IMR-90 (cell line): Measurements from ENCODE around the gene NFIA.

ENCODE experiments used
- BHLHE40 ChIP-seq: fragments of 150-350 bp; IDR thresholded peaks from 2 replicates; pipeline ENCODE4 v1.6.1; 2016; ENCODE audit warnings: mild to moderate bottlenecking, low read depth, low read length
- CEBPB ChIP-seq: IDR thresholded peaks from 2 replicates; pipeline ENCODE4 v1.6.1; 2012; ENCODE audit warnings: low read depth, low read length, improper control_type of control experiment
- CHD1 ChIP-seq: IDR thresholded peaks from 2 replicates; pipeline ENCODE4 v1.6.1; 2012; ENCODE audit warnings: low read depth, low read length, improper control_type of control experiment
- FOS ChIP-seq: fragments of 150-350 bp; IDR thresholded peaks from 2 replicates; pipeline ENCODE4 v1.6.1; 2016; ENCODE audit warnings: low read depth, low read length
- MAFK ChIP-seq: IDR thresholded peaks from 2 replicates; pipeline ENCODE4 v1.6.1; 2012; ENCODE audit warnings: low read depth, low read length, improper control_type of control experiment
- NFE2L2 ChIP-seq: fragments of 150-350 bp; IDR thresholded peaks from 2 replicates; pipeline ENCODE4 v1.6.1; 2016; ENCODE audit warnings: low read depth, mild to moderate bottlenecking, low read length
- POLR2A ChIP-seq: IDR thresholded peaks from 2 replicates; pipeline ENCODE4 v1.6.1; 2012; ENCODE audit warnings: mild to moderate bottlenecking, low read depth, low read length
- RAD21 ChIP-seq: IDR thresholded peaks from 2 replicates; pipeline ENCODE4 v1.6.1; 2012; ENCODE audit warnings: low read length, improper control_type of control experiment
- RCOR1 ChIP-seq: IDR thresholded peaks from 2 replicates; pipeline ENCODE4 v1.6.1; 2012; ENCODE audit warnings: mild to moderate bottlenecking, low read length, improper control_type of control experiment; ENCODE audit not compliant: insufficient replicate concordance
- RFX5 ChIP-seq: IDR thresholded peaks from 2 replicates; pipeline ENCODE4 v1.8.0; 2012; ENCODE audit warnings: low read depth, mild to moderate bottlenecking, low read length, moderate library complexity
- SMC3 ChIP-seq: fragments of 150-350 bp; IDR thresholded peaks from 2 replicates; pipeline ENCODE4 v1.6.1; 2016; ENCODE audit warnings: low read depth, mild to moderate bottlenecking, antibody characterized with exemption, low read length, moderate library complexity
- TF ChIP-seq, protein P1 (sequence below): conservative IDR thresholded peaks from 2 replicates; pipeline ENCODE4 v1.5.1; 2012; ENCODE audit warnings: mild to moderate bottlenecking, low read depth, low read length, improper control_type of control experiment
- TF ChIP-seq, protein P2 (sequence below): fragments of 150-350 bp; IDR thresholded peaks from 2 replicates; pipeline ENCODE4 v1.6.1; 2017; ENCODE audit warnings: mild to moderate bottlenecking, antibody characterized with exemption, low read length, low read depth
- TF ChIP-seq, protein P3 (sequence below): fragments of 150-350 bp; IDR thresholded peaks from 2 replicates; pipeline ENCODE4 v1.6.1; 2016; ENCODE audit warnings: low read depth, mild to moderate bottlenecking, low read length, moderate library complexity, borderline replicate concordance

DNA sequence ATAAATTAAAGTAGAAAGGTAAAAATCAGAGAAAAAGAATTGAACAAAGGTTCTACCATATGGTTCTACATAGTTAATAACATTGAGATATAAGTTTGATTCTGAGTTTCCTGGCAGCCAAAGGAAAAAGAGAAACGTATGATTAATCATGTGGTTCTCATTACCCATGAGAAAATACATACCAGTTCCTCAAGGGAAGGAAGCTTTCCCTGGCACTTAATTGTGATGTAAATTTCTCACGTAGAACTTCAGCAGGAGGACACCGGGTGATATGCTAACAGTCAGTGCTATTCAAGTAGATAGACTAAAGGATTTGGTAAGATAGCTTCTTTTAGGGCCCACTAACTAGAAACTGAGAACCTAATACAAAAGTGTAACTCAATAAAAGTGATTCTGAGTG is 218.5 kb downstream of the NFIA start:
- TF ChIP-seq, protein P1, sequence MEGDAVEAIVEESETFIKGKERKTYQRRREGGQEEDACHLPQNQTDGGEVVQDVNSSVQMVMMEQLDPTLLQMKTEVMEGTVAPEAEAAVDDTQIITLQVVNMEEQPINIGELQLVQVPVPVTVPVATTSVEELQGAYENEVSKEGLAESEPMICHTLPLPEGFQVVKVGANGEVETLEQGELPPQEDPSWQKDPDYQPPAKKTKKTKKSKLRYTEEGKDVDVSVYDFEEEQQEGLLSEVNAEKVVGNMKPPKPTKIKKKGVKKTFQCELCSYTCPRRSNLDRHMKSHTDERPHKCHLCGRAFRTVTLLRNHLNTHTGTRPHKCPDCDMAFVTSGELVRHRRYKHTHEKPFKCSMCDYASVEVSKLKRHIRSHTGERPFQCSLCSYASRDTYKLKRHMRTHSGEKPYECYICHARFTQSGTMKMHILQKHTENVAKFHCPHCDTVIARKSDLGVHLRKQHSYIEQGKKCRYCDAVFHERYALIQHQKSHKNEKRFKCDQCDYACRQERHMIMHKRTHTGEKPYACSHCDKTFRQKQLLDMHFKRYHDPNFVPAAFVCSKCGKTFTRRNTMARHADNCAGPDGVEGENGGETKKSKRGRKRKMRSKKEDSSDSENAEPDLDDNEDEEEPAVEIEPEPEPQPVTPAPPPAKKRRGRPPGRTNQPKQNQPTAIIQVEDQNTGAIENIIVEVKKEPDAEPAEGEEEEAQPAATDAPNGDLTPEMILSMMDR: no peak
- TF ChIP-seq CEBPB (no peak), POLR2A (no peak), SMC3 (no peak), NFE2L2 (no peak), RFX5 (no peak), BHLHE40 (no peak), FOS (no peak), RCOR1 (no peak), RAD21 (no peak), MAFK (no peak), CHD1 (no peak)
- TF ChIP-seq, protein P2, sequence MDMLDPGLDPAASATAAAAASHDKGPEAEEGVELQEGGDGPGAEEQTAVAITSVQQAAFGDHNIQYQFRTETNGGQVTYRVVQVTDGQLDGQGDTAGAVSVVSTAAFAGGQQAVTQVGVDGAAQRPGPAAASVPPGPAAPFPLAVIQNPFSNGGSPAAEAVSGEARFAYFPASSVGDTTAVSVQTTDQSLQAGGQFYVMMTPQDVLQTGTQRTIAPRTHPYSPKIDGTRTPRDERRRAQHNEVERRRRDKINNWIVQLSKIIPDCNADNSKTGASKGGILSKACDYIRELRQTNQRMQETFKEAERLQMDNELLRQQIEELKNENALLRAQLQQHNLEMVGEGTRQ: no peak
- TF ChIP-seq, protein P3, sequence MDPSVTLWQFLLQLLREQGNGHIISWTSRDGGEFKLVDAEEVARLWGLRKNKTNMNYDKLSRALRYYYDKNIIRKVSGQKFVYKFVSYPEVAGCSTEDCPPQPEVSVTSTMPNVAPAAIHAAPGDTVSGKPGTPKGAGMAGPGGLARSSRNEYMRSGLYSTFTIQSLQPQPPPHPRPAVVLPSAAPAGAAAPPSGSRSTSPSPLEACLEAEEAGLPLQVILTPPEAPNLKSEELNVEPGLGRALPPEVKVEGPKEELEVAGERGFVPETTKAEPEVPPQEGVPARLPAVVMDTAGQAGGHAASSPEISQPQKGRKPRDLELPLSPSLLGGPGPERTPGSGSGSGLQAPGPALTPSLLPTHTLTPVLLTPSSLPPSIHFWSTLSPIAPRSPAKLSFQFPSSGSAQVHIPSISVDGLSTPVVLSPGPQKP: no peak
